RWPE1 (cell line): ENCODE results near the gene LINGO4.

Experiments used
- CTCF ChIA-PET: fragments of 350-600 bp; sonication (Branson Sonifier 250); formaldehyde crosslinking; extraction: SDS; loops from one replicate; lab custom pipeline; 2021; lab: Yijun Ruan, JAX
- POLR2A ChIA-PET: fragments of 400-600 bp; formaldehyde crosslinking; extraction: SDS; loops from one replicate; lab custom pipeline; 2020; ENCODE audit warnings: antibody characterized with exemption; ENCODE audit not compliant: low non-redundant PET; lab: Yijun Ruan, JAX
- DNase-seq: peaks from one replicate; pipeline ENCODE4 v3.0.0; 2012; ENCODE audit warnings: low spot score
- H3K27ac ChIP-seq: fragments of 450-650 bp; 2 replicates; pipeline ENCODE4 v1.5.1; 2017
- TF ChIP-seq, protein P1 (sequence below): fragments of 450-650 bp; conservative IDR thresholded peaks from 2 replicates; pipeline ENCODE4 v1.5.1; 2017; ENCODE audit warnings: low read depth, mild to moderate bottlenecking

Gene LINGO4

DNA sequence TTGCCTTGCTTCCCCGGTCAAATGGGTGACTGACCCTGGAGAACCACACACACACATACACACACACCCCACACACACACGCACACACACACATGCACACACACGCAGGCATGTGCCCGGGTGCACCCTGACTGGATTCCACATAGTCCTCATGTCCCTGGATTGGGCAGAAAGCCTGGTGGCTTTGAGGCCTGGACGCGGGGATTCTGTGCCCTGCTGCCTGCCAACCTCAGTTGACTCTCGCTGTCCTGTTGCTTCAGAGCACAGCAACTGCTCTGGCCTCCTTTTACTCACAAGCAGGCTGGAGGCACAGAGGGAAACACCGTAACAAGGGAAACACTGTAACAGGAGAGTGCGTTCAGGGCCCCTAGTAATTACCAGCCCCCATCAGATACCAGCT is 20.0 kb upstream of the LINGO4 start:
- TF ChIP-seq, protein P1, sequence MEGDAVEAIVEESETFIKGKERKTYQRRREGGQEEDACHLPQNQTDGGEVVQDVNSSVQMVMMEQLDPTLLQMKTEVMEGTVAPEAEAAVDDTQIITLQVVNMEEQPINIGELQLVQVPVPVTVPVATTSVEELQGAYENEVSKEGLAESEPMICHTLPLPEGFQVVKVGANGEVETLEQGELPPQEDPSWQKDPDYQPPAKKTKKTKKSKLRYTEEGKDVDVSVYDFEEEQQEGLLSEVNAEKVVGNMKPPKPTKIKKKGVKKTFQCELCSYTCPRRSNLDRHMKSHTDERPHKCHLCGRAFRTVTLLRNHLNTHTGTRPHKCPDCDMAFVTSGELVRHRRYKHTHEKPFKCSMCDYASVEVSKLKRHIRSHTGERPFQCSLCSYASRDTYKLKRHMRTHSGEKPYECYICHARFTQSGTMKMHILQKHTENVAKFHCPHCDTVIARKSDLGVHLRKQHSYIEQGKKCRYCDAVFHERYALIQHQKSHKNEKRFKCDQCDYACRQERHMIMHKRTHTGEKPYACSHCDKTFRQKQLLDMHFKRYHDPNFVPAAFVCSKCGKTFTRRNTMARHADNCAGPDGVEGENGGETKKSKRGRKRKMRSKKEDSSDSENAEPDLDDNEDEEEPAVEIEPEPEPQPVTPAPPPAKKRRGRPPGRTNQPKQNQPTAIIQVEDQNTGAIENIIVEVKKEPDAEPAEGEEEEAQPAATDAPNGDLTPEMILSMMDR: no peak
- DNase-seq: no peak
- no peak overlapping the region for H3K27ac ChIP-seq
- ChIA-PET POLR2A (no interaction called here), CTCF (no interaction called here)

DNA sequence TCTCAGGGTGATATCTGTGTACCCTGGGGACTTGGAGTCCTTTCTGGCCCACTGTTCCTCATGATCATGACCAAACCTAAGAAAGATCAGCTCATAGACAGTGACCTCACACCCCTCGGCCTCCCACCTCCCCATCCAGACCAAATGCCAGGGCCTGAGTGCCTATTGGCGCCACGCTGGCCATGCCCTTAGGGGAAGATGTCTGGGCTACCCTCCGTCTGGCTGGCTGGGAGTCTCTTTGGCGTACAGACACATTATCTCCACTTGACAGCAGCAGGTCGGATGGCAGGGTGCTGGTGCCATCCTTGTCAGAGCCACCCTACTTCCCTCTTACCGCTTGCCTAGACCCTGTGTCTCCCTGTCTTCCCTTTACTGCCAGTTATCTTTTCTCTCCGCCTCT is 18.0 kb upstream of the LINGO4 start:
- TF ChIP-seq, protein P1: no peak
- ChIA-PET CTCF (interaction anchor here (0.6 to 1.6 kb wide), 2 partner anchors 13 to 181 kb away, joined by 4 to 5 read pairs; no protein-coding TSS in a partner anchor), POLR2A (no interaction called here)
- DNase-seq: no peak
- H3K27ac ChIP-seq: no peak overlapping the region

DNA sequence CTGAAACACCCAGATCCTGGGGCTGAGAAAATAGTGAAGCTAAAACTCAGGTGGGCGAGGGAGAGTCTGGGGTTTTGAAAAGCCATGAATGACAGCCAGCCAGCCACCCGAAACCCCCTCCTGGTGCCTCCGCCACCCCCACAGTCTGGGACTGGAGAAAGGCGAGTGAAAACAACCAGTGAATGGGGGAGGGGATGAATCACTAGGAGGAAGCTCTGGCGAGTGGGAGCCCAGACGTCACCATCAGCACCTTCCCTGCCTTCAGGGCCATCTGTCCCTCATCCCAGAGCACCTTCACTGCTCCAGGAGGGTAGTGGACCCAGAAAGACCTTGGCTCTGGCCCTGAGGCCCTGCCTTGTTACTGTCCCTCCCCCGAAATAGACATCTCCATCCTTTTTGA is 17.2 kb upstream of the LINGO4 start:
- H3K27ac ChIP-seq: no peak overlapping the region
- CTCF ChIA-PET: interaction anchor here (1.6 kb wide), 1 partner anchor 14 kb away, joined by 5 read pairs; no protein-coding TSS in a partner anchor
- TF ChIP-seq, protein P1: no peak
- POLR2A ChIA-PET: no interaction called here
- DNase-seq: no peak

DNA sequence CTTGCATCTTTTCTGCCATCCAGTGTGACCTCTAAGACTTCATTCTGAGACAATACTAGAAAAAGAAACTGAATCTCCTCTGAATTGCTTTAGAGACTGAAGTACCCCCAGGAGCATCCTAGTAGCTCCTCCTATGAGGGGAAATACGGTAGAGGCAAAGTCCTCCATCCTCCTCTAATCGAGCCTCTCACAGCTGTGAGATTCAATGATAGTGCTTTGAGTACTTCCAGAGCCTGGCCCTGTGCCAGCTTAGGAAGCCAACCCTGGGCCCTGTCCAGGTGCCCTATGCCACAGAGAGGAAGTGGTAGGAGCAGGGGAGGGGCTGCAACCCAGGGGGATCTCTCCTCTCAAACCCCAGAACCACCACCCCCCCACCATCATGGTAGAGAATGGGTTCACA is 15.7 kb upstream of the LINGO4 start:
- ChIA-PET POLR2A (no interaction called here), CTCF (interaction anchor here (0.6 to 0.7 kb wide), 2 partner anchors 314 to 355 kb away, joined by 3 read pairs; no protein-coding TSS in a partner anchor)
- no peak for DNase-seq
- TF ChIP-seq, protein P1: no peak
- no peak overlapping the region for H3K27ac ChIP-seq

DNA sequence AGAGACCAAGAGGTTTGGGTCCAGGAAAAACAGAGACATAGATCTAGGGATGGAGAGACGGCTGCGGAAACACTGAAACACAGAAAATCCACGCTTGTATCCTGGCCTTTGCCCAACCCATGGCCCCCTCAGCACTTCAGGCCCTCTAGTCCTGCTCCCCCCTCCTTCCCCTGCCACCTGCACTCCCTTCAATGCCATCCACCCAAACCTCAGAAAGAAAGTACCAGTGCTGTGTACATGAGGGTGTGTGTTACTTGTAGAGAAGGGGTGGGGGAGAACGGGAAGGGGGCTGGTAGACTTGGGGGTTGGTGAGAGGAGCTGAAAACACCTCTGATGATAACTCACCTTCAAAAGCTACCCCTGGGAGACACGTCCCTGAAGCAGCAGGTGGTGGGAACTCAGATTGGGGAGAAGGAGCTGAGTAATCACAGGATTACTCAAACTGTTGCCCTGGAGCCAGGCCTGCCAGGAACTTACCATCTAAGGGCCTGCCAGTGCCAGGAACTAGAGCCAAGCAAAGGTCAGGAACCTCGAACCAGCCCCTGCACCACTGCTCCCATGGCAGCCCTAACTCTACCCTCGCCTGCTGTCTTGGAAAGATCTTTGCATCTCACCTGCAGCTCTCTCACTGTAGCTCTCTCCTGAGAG is 14.9 kb upstream of the LINGO4 start:
- H3K27ac ChIP-seq: no peak overlapping the region
- ChIA-PET POLR2A (interaction anchor here (0.6 kb wide), 1 partner anchor 132 kb away, joined by 5 read pairs; no protein-coding TSS in a partner anchor), CTCF (no interaction called here)
- peak; percentile 57 for DNase-seq
- TF ChIP-seq, protein P1: no peak

DNA sequence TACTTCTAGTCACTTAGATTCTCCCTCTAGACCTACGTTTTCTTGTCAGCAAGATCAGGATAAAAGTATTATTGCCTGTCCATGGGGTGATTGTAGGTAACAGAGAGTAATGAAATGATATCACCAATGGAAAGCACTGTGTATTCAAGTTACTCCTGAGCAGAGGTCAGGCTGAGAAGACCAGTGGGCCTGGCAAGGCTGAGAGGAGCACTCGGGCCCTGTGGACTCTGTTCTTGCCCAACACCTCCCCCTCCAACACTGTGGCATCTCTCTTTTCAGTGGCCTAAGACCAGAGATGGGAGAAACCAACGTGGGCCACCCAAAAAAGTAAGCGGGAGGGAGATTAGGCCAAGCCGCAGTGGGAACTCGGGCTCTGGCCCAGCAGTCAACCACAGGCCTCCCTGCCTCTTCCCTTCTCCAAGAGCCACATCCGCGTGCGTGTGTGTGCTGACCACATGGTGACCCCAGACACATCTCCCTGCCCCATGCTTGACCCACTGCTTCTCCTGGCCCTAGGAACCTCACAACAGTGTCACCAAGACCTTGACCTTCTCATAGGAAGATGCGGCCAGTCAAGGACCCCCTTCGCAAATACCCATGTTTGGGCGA is 14.1 kb upstream of the LINGO4 start:
- TF ChIP-seq, protein P1: no peak
- ChIA-PET CTCF (no interaction called here), POLR2A (no interaction called here)
- no peak for DNase-seq
- H3K27ac ChIP-seq: no peak overlapping the region
